Type B pancreatic cell (in vitro differentiated cells): ENCODE results near the gene EEA1. TPM values are rescaled to one million over a fixed set of nuclear protein-coding genes. Genes with fewer than 3 reads are reported as not detected.

ENCODE experiments used
- DNase-seq: peaks from one replicate; pipeline ENCODE4 v3.0.0; 2021; ENCODE audit warnings: mixed read lengths; ENCODE audit not compliant: unreplicated experiment; ENCODE audit errors: extremely low spot score
- H3K27ac Mint-ChIP-seq: 2 replicates; pipeline ENCODE4 v1.8.0; 2021; ENCODE audit warnings: mild to moderate bottlenecking, mixed read lengths
- H3K27me3 Mint-ChIP-seq: 2 replicates; pipeline ENCODE4 v1.8.0; 2021; ENCODE audit warnings: mixed read lengths
- H3K36me3 Mint-ChIP-seq: 2 replicates; pipeline ENCODE4 v1.8.0; 2021; ENCODE audit warnings: mixed read lengths
- H3K4me1 Mint-ChIP-seq: one replicate; pipeline ENCODE4 v1.8.0; 2021; ENCODE audit warnings: mixed read lengths; ENCODE audit not compliant: unreplicated experiment
- H3K4me3 Mint-ChIP-seq: 2 replicates; pipeline ENCODE4 v1.8.0; 2021; ENCODE audit warnings: mild to moderate bottlenecking, mixed read lengths
- H3K9me3 Mint-ChIP-seq: 2 replicates; pipeline ENCODE4 v1.8.0; 2021; ENCODE audit warnings: mixed read lengths
- total RNA-seq: library from RNA; stranded (reverse); gene quantifications from 2 replicates; pipeline ENCODE4 v1.2.1, GENCODE V29; 2021; ENCODE audit warnings: low replicate concordance
- TF ChIP-seq, protein P1 (sequence below): fragments of 200-600 bp; sonication (generic); conservative IDR thresholded peaks from 2 replicates; pipeline ENCODE4 v1.5.0; 2021; ENCODE audit warnings: antibody characterized with exemption, mild to moderate bottlenecking

The EEA1 gene
- total RNA-seq, 1 donor from 2014 or later: 24.6 TPM

DNA sequence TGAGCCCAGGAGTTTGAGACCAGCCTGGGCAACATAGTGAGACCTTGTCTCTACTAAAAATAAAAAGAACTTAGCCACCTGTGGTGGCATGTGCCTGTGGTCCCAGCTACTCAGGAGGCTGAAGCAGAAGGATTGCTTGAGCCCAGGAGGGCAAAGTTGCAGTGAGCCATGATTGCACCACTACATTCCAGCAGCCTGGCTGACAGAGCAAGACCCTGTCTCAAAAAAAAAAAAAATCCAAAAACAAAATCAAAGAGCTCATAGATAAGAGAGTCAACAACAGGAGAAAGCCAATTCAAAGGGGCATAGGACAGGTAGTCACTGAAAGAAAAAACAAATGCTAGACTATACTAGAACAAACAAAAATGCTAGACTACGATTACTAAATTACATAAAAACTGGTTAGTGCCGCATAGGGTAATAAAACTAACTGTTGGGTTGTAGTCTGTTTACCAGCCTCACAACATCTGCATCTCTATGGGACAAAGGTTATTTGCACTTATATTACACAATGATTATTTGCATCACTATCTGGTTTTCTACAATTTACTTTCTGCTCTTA is 16.6 kb upstream of the EEA1 start:
- Mint-ChIP-seq H3K9me3 (no peaks in the 10 kb centered on the region), H3K27ac (no peak overlapping the region), H3K36me3 (no peaks in the 10 kb centered on the region), H3K4me1 (peaks cover 15% of the 10 kb centered on the region), H3K4me3 (no peak overlapping the region), H3K27me3 (no peaks in the 10 kb centered on the region)
- TF ChIP-seq, protein P1, sequence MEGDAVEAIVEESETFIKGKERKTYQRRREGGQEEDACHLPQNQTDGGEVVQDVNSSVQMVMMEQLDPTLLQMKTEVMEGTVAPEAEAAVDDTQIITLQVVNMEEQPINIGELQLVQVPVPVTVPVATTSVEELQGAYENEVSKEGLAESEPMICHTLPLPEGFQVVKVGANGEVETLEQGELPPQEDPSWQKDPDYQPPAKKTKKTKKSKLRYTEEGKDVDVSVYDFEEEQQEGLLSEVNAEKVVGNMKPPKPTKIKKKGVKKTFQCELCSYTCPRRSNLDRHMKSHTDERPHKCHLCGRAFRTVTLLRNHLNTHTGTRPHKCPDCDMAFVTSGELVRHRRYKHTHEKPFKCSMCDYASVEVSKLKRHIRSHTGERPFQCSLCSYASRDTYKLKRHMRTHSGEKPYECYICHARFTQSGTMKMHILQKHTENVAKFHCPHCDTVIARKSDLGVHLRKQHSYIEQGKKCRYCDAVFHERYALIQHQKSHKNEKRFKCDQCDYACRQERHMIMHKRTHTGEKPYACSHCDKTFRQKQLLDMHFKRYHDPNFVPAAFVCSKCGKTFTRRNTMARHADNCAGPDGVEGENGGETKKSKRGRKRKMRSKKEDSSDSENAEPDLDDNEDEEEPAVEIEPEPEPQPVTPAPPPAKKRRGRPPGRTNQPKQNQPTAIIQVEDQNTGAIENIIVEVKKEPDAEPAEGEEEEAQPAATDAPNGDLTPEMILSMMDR: no peak
- no peak for DNase-seq

DNA sequence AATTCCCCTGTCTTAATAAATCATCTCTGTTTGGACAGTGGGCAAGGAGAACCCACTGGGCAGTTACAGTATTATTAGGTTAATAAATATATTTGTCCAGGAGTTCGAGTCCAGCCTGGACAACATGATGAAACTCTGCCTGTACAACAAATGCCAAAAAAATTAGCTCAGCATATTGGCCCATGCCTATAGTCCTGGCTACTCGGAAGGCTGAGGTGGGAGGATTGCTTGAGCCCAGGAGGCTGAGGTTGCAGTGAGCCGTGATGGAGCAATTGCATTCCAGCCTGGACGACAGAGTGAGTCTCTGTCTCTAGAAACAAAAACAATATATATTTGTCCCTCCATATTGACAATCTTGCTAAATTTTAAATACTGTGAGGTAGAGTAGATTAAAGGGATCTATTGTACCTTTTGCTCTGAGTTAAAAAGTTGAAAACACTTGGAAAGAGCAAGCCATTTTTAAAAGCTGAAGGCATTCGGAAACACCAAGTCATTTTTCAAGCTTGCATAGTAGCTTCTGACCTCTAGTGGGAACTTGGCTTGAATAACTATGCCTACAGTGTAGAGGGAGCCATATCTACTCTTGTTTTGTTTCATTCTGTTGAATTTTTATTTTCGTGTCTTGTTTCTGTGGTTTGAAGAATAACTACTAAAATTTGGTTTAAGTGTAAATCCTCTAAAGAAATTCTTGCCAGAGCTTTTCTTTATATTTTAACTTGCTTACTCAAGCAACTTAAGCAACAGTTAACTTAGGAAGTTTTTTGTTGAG is 14.6 kb upstream of the EEA1 start:
- Mint-ChIP-seq H3K4me1 (peaks cover 16% of the 10 kb centered on the region), H3K9me3 (no peaks in the 10 kb centered on the region), H3K27ac (peak overlapping the region; percentile 55), H3K36me3 (no peaks in the 10 kb centered on the region), H3K27me3 (no peaks in the 10 kb centered on the region), H3K4me3 (no peak overlapping the region)
- no peak for DNase-seq
- TF ChIP-seq, protein P1: peak; percentile 20

DNA sequence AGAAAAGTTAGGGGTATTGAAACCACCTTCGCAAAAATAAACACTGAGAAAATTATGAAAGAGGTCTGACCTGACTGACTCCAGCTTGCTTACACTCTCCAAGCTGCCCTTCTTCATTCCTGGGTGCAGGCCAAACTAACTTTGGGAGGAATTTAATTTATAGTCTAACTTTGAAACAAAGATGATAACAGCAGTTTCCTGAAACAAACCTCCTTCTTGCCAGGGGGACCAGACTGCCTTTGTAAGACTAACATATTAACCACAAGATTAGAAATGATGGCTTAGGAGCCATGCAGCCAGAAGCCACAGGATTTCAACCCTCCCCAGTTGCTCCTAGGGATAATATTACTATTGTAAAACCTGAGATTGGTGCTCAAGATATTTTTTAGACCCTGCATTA is 13.8 kb upstream of the EEA1 start:
- H3K27ac Mint-ChIP-seq: peak overlapping the region; percentile 55
- peaks cover 19% of the 10 kb centered on the region for H3K4me1 Mint-ChIP-seq
- H3K9me3 Mint-ChIP-seq: no peaks in the 10 kb centered on the region
- no peaks in the 10 kb centered on the region for H3K27me3 Mint-ChIP-seq
- H3K36me3 Mint-ChIP-seq: no peaks in the 10 kb centered on the region
- TF ChIP-seq, protein P1: no peak
- DNase-seq: no peak
- no peak overlapping the region for H3K4me3 Mint-ChIP-seq

DNA sequence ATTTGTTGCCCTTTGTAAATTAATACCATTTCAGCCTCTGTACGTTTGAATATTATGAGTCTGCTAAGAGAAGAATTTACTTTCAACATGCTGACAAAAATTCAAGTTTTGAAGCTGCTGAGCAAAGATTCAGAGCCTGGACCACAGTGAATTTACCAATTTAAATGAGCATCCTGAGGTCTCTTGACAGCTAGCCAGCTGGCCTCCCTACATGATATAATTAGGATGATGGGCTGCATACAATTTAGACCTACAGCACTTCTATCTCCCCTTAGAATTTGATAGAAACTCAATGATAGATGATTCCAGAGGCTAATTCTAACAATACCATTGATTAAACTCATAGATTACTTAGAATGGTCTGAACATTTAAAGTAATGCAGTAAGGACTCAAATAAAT is 10.0 kb upstream of the EEA1 start:
- H3K27me3 Mint-ChIP-seq: no peaks in the 10 kb centered on the region
- DNase-seq: no peak
- no peaks in the 10 kb centered on the region for H3K9me3 Mint-ChIP-seq
- H3K27ac Mint-ChIP-seq: peak overlapping the region; percentile 83
- TF ChIP-seq, protein P1: no peak
- peaks cover 19% of the 10 kb centered on the region for H3K4me1 Mint-ChIP-seq
- no peaks in the 10 kb centered on the region for H3K36me3 Mint-ChIP-seq
- H3K4me3 Mint-ChIP-seq: no peak overlapping the region

DNA sequence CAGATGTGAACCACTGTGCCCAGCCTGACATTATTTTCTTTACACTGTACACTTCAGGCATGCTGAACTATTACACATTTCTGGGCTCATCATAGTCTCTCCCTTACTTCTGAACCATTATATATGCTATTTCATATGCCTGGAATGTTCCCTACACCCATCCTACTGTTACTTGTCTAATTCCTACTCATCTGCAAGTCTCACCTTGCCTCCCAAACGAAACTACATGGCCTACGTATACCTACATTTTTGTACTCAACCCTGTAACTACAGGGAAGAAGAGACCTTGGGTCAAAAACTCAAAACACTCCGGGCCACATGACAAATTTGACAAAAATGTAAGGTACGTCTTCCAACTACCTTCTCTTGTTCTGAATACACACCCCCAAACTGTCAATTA is 9.5 kb upstream of the EEA1 start:
- H3K4me3 Mint-ChIP-seq: no peak overlapping the region
- peak overlapping the region; percentile 83 for H3K27ac Mint-ChIP-seq
- H3K9me3 Mint-ChIP-seq: peaks cover under 1% of the 10 kb centered on the region
- no peak for DNase-seq
- no peaks in the 10 kb centered on the region for H3K36me3 Mint-ChIP-seq
- TF ChIP-seq, protein P1: no peak
- H3K4me1 Mint-ChIP-seq: peaks cover 15% of the 10 kb centered on the region
- H3K27me3 Mint-ChIP-seq: no peaks in the 10 kb centered on the region
